ENCODE data around the gene SEMA6B. TPM values are rescaled to one million over a fixed set of nuclear protein-coding genes. Genes with fewer than 3 reads are reported as not detected.
"Not testable (repeated sequence)": the region's sequence is repeated elsewhere in the genome, so short reads cannot be mapped to it uniquely, and the experiment has no call there.

Gene SEMA6B
- total and polyA plus RNA-seq, 7 donors, result 2.3 to 11.7 (median 7.1) TPM

GRCh38 chr19:4547303-4548237 is 11.9 kb downstream of the SEMA6B start:
- H3K4me1 ChIP-seq, result no peaks in the 10 kb centered on the region
- intact Hi-C loops (cut with DNase I), result no loop called here
- no peak overlapping the region for H3K4me3 ChIP-seq
- ATAC-seq, result peak in 2 of 4 donors; percentile 45 to 58
- H3K9me3 ChIP-seq, result no peaks in the 10 kb centered on the region
- H3K36me3 ChIP-seq (ENCODE audit: insufficient read depth in 1 of 2, low read depth in 1 of 2), result peaks cover 0 to 9% of the 10 kb centered on the region in 2 donors
- no peaks in the 10 kb centered on the region for H3K27me3 ChIP-seq (ENCODE audit: insufficient read depth in 3 of 3, low read length in 2 of 3)
- WGBS, 3 donors, result 69 to 73% (median 72%) methylated on average over 31 to 32 of the region's 32 CpGs
- DNase-seq, result no peak
- no peak overlapping the region for H3K27ac ChIP-seq
- peak; percentile 14 for TF ChIP-seq CTCF (IDR thresholded peaks at IDR 0.05)

DNA sequence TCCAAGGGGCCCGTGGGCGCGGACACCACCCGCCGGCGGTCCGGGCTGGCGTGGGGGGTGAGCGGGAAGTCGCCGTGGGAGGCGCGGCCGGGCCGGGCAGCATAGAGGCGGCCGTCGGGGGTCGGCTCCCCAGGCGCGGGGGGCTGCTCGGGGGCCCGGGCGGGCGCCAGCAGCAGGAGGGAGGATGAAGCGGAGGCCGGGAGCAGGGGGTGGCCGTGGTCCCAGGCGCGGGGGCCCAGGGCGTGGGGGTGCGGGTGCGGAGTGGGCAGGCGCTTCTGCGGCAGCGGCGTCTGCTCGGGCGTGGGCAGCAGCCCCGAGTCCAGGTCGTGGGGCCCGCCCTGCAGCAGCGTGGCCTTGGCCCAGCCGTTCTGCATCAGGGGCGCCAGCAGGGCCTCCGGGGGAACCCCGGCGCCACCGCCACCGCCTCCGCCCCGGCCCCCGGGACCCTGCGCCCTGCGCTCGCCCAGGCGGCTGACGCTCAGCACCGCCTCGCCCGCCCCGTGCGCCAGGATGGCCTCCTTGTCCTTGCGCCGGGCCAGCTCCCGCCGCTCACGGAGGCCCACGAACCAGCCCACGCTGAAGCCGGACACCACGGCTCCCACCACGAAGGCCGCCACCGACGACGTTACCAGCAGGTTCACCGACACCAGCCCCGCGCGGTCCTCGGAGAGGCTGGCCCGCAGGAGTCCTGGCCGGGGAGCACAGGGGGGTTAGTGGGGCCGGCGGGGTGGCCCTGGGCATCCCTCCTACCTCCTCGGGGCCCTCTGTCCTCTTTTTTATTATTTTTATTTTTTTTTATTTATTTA is 15.4 kb downstream of the SEMA6B start:
- ATAC-seq (no peak), DNase-seq (no peak)
- Histone ChIP-seq H3K9me3 (peaks cover 4% of the 10 kb centered on the region), H3K4me3 (no peak overlapping the region), H3K27me3 (ENCODE audit: insufficient read depth in 3 of 3, low read length in 2 of 3) (no peaks in the 10 kb centered on the region), H3K27ac (no peak overlapping the region), H3K36me3 (ENCODE audit: insufficient read depth in 1 of 2, low read depth in 1 of 2) (peaks cover 0 to 8% of the 10 kb centered on the region in 2 donors), H3K4me1 (no peaks in the 10 kb centered on the region)
- WGBS, 3 donors, result 93 to 96% (median 95%) methylated on average over 57 to 87 of the region's 87 CpGs
- intact Hi-C loops (cut with DNase I), result no loop called here
- TF ChIP-seq CTCF (IDR thresholded peaks at IDR 0.05), result no peak

DNA sequence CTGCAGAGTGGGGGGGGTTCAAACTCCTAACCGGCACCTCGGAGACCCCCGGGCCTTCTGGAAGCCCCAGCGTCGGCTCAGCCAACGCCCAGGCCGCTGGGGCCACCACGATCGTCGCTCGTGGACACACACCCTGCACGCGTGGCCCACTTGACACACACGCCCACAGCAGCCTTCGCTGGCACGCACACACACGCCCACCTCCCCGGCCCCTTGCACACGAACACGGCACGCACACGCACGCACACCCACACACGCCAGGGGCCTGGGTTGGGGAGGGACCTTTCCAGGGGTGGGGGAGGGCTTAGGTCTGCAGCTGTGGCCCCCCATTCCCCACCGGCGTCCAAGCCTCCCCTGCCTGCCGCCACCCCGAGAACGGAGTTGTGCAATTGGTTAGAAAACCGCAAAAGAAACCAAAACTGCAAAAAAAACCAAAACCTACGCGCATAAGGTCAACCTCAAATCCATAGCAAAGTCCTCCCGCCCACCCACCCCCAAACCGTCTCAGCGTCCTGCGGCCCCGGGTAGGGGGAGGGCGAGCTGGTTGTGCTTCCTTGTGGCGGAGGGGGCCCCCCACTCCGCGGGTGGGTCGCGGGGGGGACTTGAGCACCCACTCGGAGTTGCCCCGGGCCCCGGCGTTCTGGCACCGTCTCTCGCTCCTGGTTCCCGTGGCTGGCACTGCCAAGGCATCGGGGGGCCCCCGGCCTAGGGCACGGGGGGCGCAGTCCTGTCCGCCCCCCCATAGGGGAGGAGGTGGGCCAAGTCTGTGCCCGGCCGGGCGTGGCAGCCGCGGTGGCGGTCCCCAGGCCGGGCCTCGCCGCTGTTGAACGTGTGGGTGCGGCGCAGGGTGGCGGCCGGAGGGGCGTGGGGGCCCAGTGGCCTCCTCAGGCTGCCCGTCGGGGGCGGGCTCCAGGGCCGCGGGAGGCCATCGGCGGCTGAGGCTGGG is 16.3 kb downstream of the SEMA6B start:
- Histone ChIP-seq H3K4me3 (no peak overlapping the region), H3K36me3 (ENCODE audit: insufficient read depth in 1 of 2, low read depth in 1 of 2) (peaks cover 0 to 4% of the 10 kb centered on the region in 2 donors), H3K4me1 (peaks cover 3% of the 10 kb centered on the region), H3K27ac (no peak overlapping the region), H3K27me3 (ENCODE audit: insufficient read depth in 3 of 3, low read length in 2 of 3) (no peaks in the 10 kb centered on the region), H3K9me3 (peaks cover 4% of the 10 kb centered on the region)
- TF ChIP-seq CTCF (IDR thresholded peaks at IDR 0.05), result no peak
- intact Hi-C loops (cut with DNase I), result no loop called here
- ATAC-seq (no peak), DNase-seq (no peak)
- 86 to 90% (median 90%) methylated on average over 68 to 77 of the region's 77 CpGs for WGBS, 3 donors

DNA sequence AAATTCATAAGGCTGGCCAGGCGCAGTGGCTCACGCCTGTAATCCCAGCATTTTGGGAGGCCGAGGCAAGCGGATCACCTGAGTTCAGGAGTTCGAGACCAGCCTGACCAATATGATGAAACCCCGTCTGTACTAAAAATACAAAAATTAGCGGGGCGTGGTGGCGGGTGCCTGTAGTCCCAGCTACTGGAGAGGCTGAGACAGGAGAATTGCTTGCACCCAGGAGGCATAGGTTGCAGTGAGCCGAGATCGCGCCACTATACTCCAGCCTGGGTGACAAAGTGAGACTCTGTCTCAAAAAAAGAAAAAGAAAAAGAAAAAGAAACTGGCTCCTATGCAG is 17.7 kb downstream of the SEMA6B start:
- H3K27ac ChIP-seq; ATAC-seq; H3K9me3 ChIP-seq; intact Hi-C loops (cut with DNase I); H3K4me3 ChIP-seq; H3K27me3 ChIP-seq (ENCODE audit: insufficient read depth in 3 of 3, low read length in 2 of 3); H3K36me3 ChIP-seq (ENCODE audit: insufficient read depth in 1 of 2, low read depth in 1 of 2); DNase-seq: not testable (repeated sequence)
- 92 to 94% (median 93%) methylated on average over 12 of the region's 12 CpGs for WGBS, 3 donors
- H3K4me1 ChIP-seq, result peaks cover 16% of the 10 kb centered on the region

All from psoas muscle (tissue), 8 donors.